K562 (cell line): ENCODE measurements around the gene XPR1. TPM values are rescaled to one million over a fixed set of nuclear protein-coding genes. Genes with fewer than 3 reads are reported as not detected.
A peak's percentile ranks its signal among the peaks of the same experiment; 100 is the strongest.

Experiments used
- ARID1B ChIP-seq: fragments of 450-650 bp; IDR thresholded peaks from 2 replicates; pipeline ENCODE4 v1.6.1; 2016; ENCODE audit warnings: antibody characterized with exemption, mild to moderate bottlenecking, inconsistent platforms
- ATF7 ChIP-seq: fragments of 450-650 bp; IDR thresholded peaks from 2 replicates; pipeline ENCODE4 v1.7.1; 2014; ENCODE audit warnings: mild to moderate bottlenecking, moderate library complexity
- CBFA2T3 ChIP-seq: fragments of 450-650 bp; IDR thresholded peaks from 2 replicates; pipeline ENCODE4 v1.6.1; 2017
- CCNT2 ChIP-seq: IDR thresholded peaks from 2 replicates; pipeline ENCODE4 v1.6.1; 2011; ENCODE audit warnings: borderline replicate concordance, low read depth, mild to moderate bottlenecking, moderate library complexity, mixed read lengths, low read length; ENCODE audit not compliant: insufficient read length; ENCODE audit errors: extremely low read depth
- CREB1 ChIP-seq, 2 experiments: sonication (generic) in 1 of 2; formaldehyde crosslinking in 1 of 2; IDR thresholded peaks; 2 replicates each; pipeline versions ENCODE4 v1.6.1 to v1.8.0; 2012 to 2022; ENCODE audit warnings: inconsistent platforms in 1 of 2, mild to moderate bottlenecking in 1 of 2, missing genetic modification reagents in 1 of 2, moderate library complexity in 1 of 2
- DMBX1 ChIP-seq: fragments of 250-450 bp; sonication (Bioruptor Pico); IDR thresholded peaks from 2 replicates; pipeline ENCODE4 v1.8.0; 2022; ENCODE audit warnings: inconsistent platforms, mild to moderate bottlenecking, moderate library complexity, borderline replicate concordance
- DPF2 ChIP-seq: fragments of 450-650 bp; IDR thresholded peaks from 2 replicates; pipeline ENCODE4 v1.6.1; 2016
- ELF4 ChIP-seq: fragments of 450-650 bp; formaldehyde crosslinking; IDR thresholded peaks from 2 replicates; pipeline ENCODE4 v1.4.0; 2022; ENCODE audit warnings: missing genetic modification characterization
- ESRRA ChIP-seq: fragments of 450-650 bp; IDR thresholded peaks from 2 replicates; pipeline ENCODE4 v1.6.1; 2014; ENCODE audit warnings: low read depth, mild to moderate bottlenecking, moderate library complexity, borderline replicate concordance
- FOXA3 ChIP-seq, 2 experiments: fragments of 450-650 bp in 1 of 2; sonication (generic) in 1 of 2; formaldehyde crosslinking; IDR thresholded peaks in 1 of 2; conservative IDR thresholded peaks in 1 of 2; 2 replicates each; pipeline versions ENCODE4 v1.4.0 to v1.8.0; 2020 to 2022; ENCODE audit warnings: mild to moderate bottlenecking in 2 of 2, missing genetic modification reagents in 1 of 2
- GATA2 ChIP-seq: sonication (generic); formaldehyde crosslinking; IDR thresholded peaks from 2 replicates; pipeline ENCODE4 v1.4.0; 2020; ENCODE audit warnings: mild to moderate bottlenecking, missing genetic modification reagents
- HDAC3 ChIP-seq: fragments of 450-650 bp; IDR thresholded peaks from 2 replicates; pipeline ENCODE4 v1.6.1; 2018; ENCODE audit warnings: borderline replicate concordance, mild to moderate bottlenecking, moderate library complexity; ENCODE audit not compliant: partially characterized antibody
- KDM1A ChIP-seq, 2 experiments: fragments of 450-650 bp; IDR thresholded peaks; 2 replicates each; pipeline ENCODE4 v1.6.1; 2016; ENCODE audit warnings: mild to moderate bottlenecking in 2 of 2
- MCM2 ChIP-seq: fragments of 450-650 bp; IDR thresholded peaks from 2 replicates; pipeline ENCODE4 v1.6.1; 2017; ENCODE audit warnings: low read depth, mild to moderate bottlenecking
- MEIS2 ChIP-seq: fragments of 450-650 bp; IDR thresholded peaks from 2 replicates; pipeline ENCODE4 v1.6.1; 2014; ENCODE audit warnings: mild to moderate bottlenecking; ENCODE audit not compliant: partially characterized antibody
- MYC ChIP-seq, 2 experiments: fragments of 250-450 bp in 1 of 2; sonication (Bioruptor Pico) in 1 of 2; IDR thresholded peaks; 2 replicates each; pipeline versions ENCODE4 v1.5.1 to v1.6.1; 2012 to 2021; ENCODE audit warnings: low read depth in 2 of 2, borderline replicate concordance in 1 of 2, improper control_type of control experiment in 1 of 2, low read length in 1 of 2, mild to moderate bottlenecking in 1 of 2, moderate library complexity in 1 of 2
- PML ChIP-seq: IDR thresholded peaks from 2 replicates; pipeline ENCODE4 v1.6.1; 2012; ENCODE audit warnings: low read length, inconsistent platforms
- RCOR1 ChIP-seq, 2 experiments: IDR thresholded peaks; 2 replicates each; pipeline ENCODE4 v1.6.1; 2012; ENCODE audit warnings: low read depth in 2 of 2, low read length in 2 of 2, borderline replicate concordance in 1 of 2, improper control_type of control experiment in 1 of 2
- TBL1XR1 ChIP-seq, 2 experiments: IDR thresholded peaks; 2 replicates each; pipeline ENCODE4 v1.6.1; 2012; ENCODE audit warnings: improper control_type of control experiment in 2 of 2, low read length in 2 of 2, mild to moderate bottlenecking in 1 of 2
- TCF3 ChIP-seq: sonication (generic); formaldehyde crosslinking; IDR thresholded peaks from 2 replicates; pipeline ENCODE4 v1.4.0; 2020; ENCODE audit warnings: mild to moderate bottlenecking, missing genetic modification reagents
- TEAD4 ChIP-seq, 2 experiments: sonication (generic) in 1 of 2; formaldehyde crosslinking in 1 of 2; IDR thresholded peaks; 2 replicates each; pipeline versions ENCODE4 v1.6.1 to v1.8.0; 2012 to 2022; ENCODE audit warnings: borderline replicate concordance in 1 of 2, inconsistent platforms in 1 of 2, low read length in 1 of 2, mild to moderate bottlenecking in 1 of 2, missing genetic modification reagents in 1 of 2
- ZEB2 ChIP-seq: fragments of 450-650 bp; IDR thresholded peaks from 2 replicates; pipeline ENCODE4 v1.6.1; 2016
- polyA plus RNA-seq, 8 experiments: library from polyadenylated mRNA; depleted of rRNA in 4 of 8; stranded (reverse) in 5 of 8; unstranded in 3 of 8; fragments of >200 nt; fragmentation: Nextera tagmentation in 2 of 8; fragmentation: Illumina TruSeq in 1 of 8; extraction: Ambion mirVana in 2 of 8; extraction: Trizol in 1 of 8; gene quantifications; 2 replicates each; pipeline versions ENCODE4 v1.2.1 to v1.2.3, GENCODE V29; 2011 to 2014; ENCODE audit warnings: inconsistent platforms in 1 of 8, missing spikeins in 1 of 8
- total RNA-seq, 7 experiments: library from RNA; depleted of rRNA in 6 of 7; stranded (reverse); fragments of >200 nt in 6 of 7; fragmentation: Illumina TruSeq in 2 of 7; extraction: Trizol in 2 of 7; gene quantifications; 2 replicates each; pipeline versions ENCODE4 v1.2.1 to v1.2.3, GENCODE V29; 2011 to 2021; ENCODE audit warnings: low replicate concordance in 1 of 7
- TF ChIP-seq, protein P1 (sequence below), 2 experiments: fragments of 450-650 bp; IDR thresholded peaks; 2 replicates each; pipeline ENCODE4 v1.6.1; 2016
- TF ChIP-seq, protein P2 (sequence below): fragments of 450-650 bp; IDR thresholded peaks from 2 replicates; pipeline ENCODE4 v1.6.1; 2016; ENCODE audit warnings: low read depth, mild to moderate bottlenecking, moderate library complexity
- TF ChIP-seq, protein P3 (sequence below): sonication (generic); formaldehyde crosslinking; IDR thresholded peaks from 2 replicates; pipeline ENCODE4 v1.8.0; 2022; ENCODE audit warnings: mild to moderate bottlenecking, missing genetic modification reagents

Gene XPR1
- total and polyA plus RNA-seq, 9 of the 15 experiments (the other 6 are each of a cell fraction or from before 2014, with no cell fraction given), result 3.0 to 66.2 (median 38.6) TPM

DNA sequence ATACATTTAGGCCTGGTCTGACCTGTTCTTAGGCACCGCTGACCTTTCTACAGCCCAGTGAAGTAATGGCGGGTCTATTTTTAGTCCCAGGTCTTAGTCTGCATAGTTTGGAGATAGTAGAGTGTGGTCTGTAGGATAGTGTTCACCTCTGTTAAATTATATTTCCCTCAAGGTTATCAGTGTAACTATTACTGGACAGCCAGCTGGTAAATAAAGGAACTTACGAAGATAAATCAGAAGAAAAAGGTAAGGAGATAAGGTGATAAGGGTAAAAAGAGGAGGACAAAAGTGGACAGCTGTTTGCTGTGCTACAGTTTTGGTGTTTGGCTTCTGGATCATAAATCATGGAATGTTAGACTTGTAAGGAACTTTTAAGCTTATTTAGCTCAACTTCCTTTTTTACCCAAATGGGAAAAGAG, 8.7 kb downstream of the XPR1 start (continued):
- peak; percentile 81 for TF ChIP-seq ARID1B
- TF ChIP-seq MYC (IDR thresholded peaks at IDR 0.05; ENCODE audit: low read depth, low read length), result 0 out of 2 replicates have a peak, but pooled peaks have one; percentile 2
- no peak for TF ChIP-seq MYC (CRISPR knock-in tag; IDR thresholded peaks at IDR 0.05; ENCODE audit: borderline replicate concordance, low read depth)
- no peak; the same call in 1 of the 2 replicates for TF ChIP-seq PML
- peak in 1 of 2 experiments; percentile 68; a peak in 2 of 4 replicates for TF ChIP-seq FOXA3 (CRISPR knock-in tag; conservative IDR thresholded peaks at IDR 0.05 in 1 of 2, IDR thresholded peaks at IDR 0.05 in 1 of 2)
- peak; percentile 20 for TF ChIP-seq CCNT2
- TF ChIP-seq, protein P1, sequence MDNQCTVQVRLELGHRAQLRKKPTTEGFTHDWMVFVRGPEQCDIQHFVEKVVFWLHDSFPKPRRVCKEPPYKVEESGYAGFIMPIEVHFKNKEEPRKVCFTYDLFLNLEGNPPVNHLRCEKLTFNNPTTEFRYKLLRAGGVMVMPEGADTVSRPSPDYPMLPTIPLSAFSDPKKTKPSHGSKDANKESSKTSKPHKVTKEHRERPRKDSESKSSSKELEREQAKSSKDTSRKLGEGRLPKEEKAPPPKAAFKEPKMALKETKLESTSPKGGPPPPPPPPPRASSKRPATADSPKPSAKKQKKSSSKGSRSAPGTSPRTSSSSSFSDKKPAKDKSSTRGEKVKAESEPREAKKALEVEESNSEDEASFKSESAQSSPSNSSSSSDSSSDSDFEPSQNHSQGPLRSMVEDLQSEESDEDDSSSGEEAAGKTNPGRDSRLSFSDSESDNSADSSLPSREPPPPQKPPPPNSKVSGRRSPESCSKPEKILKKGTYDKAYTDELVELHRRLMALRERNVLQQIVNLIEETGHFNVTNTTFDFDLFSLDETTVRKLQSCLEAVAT (IDR thresholded peaks at IDR 0.05), result peak in 1 of 2 experiments; percentile 23; a peak in 1 of 4 replicates
- TF ChIP-seq ATF7, result 0 out of 2 replicates have a peak, but pooled peaks have one; percentile 19
- peak; percentile 76 for TF ChIP-seq DPF2
- no peak for TF ChIP-seq MCM2
- TF ChIP-seq, protein P2, sequence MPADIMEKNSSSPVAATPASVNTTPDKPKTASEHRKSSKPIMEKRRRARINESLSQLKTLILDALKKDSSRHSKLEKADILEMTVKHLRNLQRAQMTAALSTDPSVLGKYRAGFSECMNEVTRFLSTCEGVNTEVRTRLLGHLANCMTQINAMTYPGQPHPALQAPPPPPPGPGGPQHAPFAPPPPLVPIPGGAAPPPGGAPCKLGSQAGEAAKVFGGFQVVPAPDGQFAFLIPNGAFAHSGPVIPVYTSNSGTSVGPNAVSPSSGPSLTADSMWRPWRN, result peak; percentile 43; the same call in 1 of the 2 replicates
- peak; percentile 82 for TF ChIP-seq ZEB2
- TF ChIP-seq DMBX1 (CRISPR knock-in tag), result 0 out of 2 replicates have a peak, but pooled peaks have one; percentile 49
- TF ChIP-seq TBL1XR1 (IDR thresholded peaks at IDR 0.05; ENCODE audit: low read length in 2 of 2), result peak in 1 of 2 experiments; percentile 76; a peak in 2 of 4 replicates
- TF ChIP-seq ELF4 (CRISPR knock-in tag), result peak; percentile 52; the same call in 1 of the 2 replicates
- peak; percentile 94 for TF ChIP-seq MEIS2
- TF ChIP-seq ESRRA, result peak; percentile 88
- TF ChIP-seq, protein P3, sequence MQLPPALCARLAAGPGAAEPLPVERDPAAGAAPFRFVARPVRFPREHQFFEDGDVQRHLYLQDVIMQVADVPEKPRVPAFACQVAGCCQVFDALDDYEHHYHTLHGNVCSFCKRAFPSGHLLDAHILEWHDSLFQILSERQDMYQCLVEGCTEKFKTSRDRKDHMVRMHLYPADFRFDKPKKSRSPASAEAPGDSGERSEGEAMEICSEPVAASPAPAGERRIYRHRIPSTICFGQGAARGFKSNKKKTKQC (CRISPR knock-in tag), result no peak
- TF ChIP-seq GATA2, result peak; percentile 54
- peak; percentile 80 for TF ChIP-seq TCF3 (CRISPR knock-in tag)
- TF ChIP-seq TEAD4 (IDR thresholded peaks at IDR 0.05; ENCODE audit: low read length), result peak; percentile 77
- no peak for TF ChIP-seq TEAD4 (CRISPR knock-in tag; IDR thresholded peaks at IDR 0.05; ENCODE audit: borderline replicate concordance)
- peak; percentile 69 for TF ChIP-seq HDAC3
- peak; percentile 85 for TF ChIP-seq CBFA2T3
- no peak for TF ChIP-seq CREB1 (IDR thresholded peaks at IDR 0.05)
- 0 out of 2 replicates have a peak, but pooled peaks have one; percentile 5 for TF ChIP-seq CREB1 (CRISPR knock-in tag; IDR thresholded peaks at IDR 0.05)
- TF ChIP-seq KDM1A (IDR thresholded peaks at IDR 0.05), result peak; percentile 61 to 74
- TF ChIP-seq RCOR1 (IDR thresholded peaks at IDR 0.05; ENCODE audit: borderline replicate concordance in 1 of 2, low read depth in 2 of 2, low read length in 2 of 2), result peak in 1 of 2 experiments; percentile 73; a peak in 2 of 4 replicates
